GM18867 (cell line): Measurements from ENCODE around the gene FBXL19.

Experiments used
- ATAC-seq: cut with Tn5 transposase; IDR thresholded peaks from one replicate; pipeline ENCODE4 v1.9.1; 2021; ENCODE audit warnings: mild to moderate bottlenecking, moderate library complexity; ENCODE audit not compliant: unreplicated experiment

Gene FBXL19

GRCh38 chr16:30961384-30961783 is 38.0 kb downstream of the FBXL19 start:
- no peak for ATAC-seq

DNA sequence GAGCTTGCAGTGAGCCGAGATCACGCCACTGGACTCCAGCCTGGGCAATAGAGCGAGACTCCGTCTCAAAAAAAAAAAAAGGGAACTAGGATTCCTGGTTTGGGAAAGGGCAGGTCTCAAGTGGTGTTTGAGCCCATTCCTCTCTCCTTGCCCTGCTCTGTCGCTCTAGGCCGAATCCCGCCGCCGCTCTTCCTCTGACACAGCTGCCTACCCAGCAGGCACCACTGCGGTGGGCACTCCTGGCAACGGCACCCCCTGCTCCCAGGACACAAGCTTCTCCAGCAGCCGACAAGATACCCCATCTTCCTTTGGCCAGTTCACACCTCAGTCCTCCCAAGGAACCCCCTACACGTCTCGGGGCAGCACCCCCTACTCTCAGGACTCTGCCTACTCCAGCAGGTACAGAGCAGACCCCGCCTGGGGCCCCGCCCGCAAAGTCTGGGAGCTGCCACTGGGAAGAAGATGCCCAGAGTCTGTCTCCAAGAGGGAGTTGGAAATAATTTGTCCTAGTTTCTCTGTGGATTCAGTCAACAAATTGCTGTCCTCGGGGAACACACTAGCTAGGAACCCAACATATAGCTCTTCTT is 40.6 kb downstream of the FBXL19 start:
- no peak for ATAC-seq

DNA sequence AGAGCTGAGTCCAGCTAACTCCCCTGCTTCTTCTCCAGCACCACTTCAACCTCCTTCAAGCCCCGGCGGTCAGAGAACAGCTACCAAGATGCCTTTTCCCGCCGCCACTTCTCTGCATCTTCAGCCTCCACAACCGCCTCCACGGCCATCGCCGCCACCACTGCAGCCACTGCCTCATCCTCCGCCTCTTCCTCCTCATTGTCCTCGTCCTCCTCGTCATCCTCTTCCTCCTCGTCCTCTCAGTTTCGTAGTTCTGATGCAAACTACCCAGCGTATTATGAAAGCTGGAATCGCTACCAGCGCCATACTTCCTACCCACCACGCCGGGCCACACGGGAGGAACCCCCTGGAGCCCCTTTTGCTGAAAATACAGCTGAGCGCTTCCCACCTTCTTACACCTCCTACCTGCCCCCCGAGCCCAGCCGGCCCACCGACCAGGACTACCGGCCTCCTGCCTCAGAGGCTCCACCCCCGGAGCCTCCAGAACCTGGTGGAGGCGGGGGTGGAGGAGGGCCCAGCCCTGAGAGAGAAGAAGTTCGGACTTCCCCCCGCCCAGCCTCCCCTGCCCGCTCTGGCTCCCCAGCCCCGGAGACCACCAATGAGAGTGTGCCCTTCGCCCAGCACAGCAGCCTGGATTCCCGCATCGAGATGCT is 41.3 kb downstream of the FBXL19 start:
- ATAC-seq, result no peak

DNA sequence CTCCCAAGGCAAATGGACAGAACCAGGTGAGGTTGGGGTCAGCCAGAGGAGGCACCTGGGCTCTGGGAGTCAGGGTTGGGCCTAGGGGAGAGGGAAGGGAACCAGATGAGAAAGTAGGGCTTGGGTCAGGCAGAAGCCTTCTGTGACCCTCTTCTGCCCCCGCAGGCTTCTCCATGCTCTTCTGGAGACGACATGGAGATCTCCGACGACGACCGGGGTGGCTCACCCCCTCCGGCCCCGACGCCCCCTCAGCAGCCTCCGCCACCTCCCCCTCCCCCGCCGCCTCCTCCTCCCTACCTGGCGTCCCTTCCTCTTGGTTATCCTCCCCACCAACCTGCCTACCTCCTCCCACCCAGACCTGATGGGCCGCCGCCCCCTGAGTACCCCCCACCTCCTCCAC is 42.1 kb downstream of the FBXL19 start:
- ATAC-seq, result no peak

DNA sequence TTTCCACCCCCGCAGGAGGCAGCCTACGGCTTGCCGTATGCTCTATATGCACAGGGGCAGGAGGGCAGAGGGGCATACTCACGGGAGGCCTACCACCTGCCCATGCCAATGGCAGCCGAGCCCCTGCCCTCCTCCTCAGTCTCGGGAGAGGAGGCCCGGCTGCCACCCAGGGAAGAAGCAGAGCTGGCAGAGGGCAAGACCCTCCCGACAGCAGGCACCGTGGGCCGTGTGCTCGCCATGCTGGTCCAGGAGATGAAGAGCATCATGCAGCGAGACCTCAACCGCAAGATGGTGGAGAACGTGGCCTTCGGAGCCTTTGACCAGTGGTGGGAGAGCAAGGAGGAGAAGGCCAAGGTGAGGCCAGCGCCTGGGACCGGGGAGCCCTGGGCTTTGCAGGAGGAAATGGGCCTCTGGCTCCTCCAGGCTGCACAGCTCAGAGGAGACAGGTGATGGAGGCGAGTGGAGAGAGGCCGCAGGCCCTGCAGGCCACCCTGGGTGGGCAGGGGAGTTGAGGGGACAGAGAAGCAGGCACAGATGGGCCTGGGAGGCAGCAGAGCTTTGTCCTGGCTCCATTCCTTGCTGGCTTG is 42.8 kb downstream of the FBXL19 start:
- ATAC-seq, result no peak

GRCh38 chr16:30967795-30968194 is 44.4 kb downstream of the FBXL19 start:
- no peak for ATAC-seq

GRCh38 chr16:30969246-30969842 is 46.0 kb downstream of the FBXL19 start:
- no peak for ATAC-seq

- ATAC-seq, result no peak
Observed at GRCh38 chr16:30971298-30971697, 47.9 kb downstream of the FBXL19 start.

DNA sequence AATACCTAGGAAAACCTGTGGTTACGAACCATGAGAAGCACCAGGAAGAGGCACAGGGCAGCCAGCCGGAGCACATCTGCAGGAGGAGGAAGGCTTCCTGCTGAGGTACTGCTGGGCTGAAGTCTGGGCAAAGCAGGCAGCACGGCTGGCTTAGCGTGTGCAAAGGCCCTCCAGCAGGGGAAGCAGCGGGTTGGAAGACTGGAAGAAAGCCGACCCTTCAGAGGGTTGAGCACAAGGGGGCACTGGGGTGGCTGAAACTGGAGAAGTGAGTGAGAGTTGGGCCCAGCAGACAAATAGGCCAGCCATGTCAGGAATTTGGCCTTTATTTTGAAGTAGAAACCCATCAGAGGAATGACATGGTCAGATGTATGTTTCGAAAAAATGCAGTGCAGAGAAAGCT is 49.5 kb downstream of the FBXL19 start:
- ATAC-seq, result no peak

- no peak for ATAC-seq
Observed at GRCh38 chr16:30974348-30974747, 51.0 kb downstream of the FBXL19 start.

DNA sequence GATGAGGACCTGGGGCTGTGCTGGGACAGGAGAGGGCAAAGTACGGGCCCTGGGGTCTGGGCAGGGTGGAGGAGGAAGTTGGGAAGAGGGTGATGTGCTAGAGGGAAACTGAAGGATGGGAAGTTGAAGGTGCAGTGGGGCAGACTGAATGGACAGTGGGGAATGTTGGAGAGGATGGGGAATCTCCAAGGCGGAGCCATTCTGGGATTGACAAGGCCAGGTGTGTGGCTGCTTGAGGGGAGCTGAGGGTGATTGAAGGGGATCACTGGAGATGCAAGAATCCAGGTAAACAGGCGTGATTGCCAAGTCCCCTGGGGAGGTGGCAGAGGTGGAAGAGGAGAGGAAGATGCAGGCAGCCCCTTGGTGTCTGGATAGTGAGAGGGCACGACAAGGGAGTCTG is 53.1 kb downstream of the FBXL19 start:
- ATAC-seq, result no peak

DNA sequence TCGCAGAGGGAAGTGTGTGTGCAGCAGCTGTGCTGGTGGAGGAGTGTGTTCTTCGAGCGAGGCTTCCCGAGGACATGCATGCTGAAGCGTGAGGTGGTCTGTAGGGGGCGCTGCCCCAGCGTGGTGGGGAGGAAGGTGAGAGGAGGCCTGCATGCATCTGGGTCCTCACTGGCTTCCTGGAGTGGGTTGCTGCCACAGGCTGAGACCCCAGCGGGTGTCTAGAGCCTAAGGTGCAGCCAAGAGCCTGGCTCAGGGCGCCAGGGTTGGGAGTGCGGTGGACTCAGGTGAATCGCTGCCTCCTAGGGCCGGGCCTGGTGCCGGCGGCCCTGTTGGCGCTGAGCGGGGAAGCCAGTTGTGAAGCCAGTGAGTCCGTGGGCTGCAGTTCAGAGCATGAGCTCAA is 54.1 kb downstream of the FBXL19 start:
- no peak for ATAC-seq

DNA sequence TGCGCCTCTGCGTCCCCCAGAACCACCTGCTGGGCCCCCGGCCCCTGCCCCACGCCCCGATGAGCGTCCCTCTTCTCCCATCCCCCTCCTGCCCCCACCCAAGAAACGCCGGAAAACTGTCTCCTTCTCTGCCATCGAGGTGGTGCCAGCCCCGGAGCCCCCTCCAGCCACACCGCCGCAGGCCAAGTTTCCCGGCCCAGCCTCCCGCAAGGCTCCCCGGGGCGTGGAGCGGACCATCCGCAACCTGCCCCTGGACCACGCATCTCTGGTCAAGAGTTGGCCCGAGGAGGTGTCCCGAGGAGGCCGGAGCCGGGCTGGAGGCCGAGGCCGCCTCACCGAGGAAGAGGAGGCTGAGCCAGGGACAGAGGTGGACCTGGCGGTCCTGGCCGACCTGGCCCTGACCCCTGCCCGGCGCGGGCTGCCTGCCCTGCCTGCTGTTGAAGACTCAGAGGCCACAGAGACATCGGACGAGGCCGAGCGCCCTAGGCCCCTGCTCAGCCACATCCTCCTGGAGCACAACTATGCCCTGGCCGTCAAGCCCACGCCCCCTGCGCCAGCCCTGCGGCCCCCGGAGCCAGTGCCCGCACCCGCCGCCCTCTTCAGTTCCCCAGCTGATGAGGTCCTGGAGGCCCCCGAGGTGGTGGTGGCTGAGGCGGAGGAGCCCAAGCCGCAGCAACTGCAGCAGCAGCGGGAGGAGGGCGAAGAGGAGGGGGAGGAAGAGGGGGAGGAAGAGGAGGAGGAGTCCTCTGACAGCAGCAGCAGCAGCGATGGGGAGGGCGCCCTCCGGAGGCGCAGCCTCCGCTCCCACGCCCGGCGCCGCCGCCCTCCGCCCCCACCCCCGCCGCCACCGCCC is 56.0 kb downstream of the FBXL19 start:
- no peak for ATAC-seq

GRCh38 chr16:30980023-30980371 is 56.6 kb downstream of the FBXL19 start:
- no peak for ATAC-seq

- ATAC-seq, result no peak
Observed at GRCh38 chr16:30980434-30980833, 57.1 kb downstream of the FBXL19 start.

DNA sequence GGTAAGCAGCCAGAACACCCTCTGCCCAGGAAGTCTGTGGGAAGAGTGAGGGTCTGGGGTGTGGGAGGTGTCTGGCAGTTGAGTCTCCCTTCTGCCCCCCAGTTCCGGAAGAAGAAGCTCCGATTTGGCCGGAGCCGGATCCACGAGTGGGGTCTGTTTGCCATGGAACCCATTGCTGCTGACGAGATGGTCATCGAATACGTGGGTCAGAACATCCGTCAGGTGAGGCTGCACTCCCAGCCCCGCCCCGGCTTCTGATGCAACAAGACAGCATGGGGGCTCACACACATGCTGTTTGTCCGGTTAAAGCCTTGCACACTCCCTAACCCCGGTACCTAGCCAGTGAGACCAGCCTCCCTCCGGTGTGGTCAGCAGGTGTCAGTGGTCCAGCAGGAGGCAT is 57.6 kb downstream of the FBXL19 start:
- no peak for ATAC-seq

DNA sequence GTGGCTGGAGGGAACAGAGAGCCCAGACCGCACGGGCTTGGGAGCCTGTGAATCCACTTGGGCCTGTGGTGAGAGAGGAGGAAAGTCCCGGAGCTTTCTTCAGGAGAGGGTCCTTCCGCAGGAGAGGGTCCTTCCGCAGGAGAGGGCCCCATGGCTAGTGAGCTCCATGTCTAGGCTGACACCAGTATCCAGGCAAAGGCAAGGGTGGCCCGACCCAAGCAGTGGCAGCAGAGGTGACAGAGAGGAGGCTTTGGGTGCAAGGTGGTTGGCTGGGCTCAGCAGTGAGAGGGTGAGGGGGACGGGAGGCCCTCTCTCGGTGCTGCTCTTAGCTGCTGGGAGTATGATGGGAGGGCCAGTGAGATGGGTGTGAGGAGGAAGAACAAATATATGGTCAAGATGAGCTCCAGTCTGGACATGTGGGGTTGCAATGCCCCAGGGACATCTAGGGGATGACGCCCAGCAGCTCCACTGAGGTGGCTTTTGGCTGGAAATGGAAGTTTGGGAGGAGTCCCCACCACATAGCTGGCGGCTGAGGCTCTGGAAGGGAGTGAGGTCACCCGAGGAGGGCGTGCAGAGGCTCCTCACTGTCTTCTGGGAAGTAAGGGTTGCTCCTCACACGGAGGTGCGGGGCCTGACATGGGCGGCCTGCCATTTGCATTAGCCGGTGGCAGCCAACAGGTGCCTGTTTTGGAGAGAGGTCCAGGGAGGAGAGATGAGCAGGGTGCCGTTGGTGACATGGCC is 59.3 kb downstream of the FBXL19 start:
- ATAC-seq, result no peak

DNA sequence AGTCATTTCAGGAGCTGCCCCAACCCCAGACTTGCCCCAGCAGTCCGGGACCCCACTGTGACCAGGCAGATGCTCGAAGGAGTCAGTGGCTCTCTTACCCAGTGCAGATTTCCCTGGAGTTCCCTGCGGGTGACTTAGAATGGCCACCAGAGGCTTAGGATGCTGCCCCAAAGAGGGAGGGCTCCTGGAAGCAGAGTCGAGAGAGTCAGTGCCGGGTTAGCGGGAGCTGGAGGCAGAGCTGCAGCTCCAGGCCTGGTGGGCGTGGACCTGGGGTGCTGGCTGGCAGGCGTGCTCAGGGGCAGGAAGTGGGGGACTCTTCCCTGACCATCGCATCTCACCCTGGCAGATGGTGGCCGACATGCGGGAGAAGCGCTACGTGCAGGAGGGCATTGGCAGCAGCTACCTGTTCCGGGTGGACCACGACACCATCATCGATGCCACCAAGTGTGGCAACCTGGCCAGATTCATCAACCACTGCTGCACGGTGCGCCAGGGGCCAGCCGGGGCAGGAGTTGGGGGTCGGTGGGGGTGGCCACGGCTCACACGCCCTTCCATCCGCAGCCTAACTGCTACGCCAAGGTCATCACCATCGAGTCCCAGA is 60.0 kb downstream of the FBXL19 start:
- no peak for ATAC-seq

GRCh38 chr16:30983898-30984610 is 60.7 kb downstream of the FBXL19 start:
- no peak for ATAC-seq
